ENCODE measurements around the gene HCRTR2.
"Not testable (repeated sequence)": the region's sequence is repeated elsewhere in the genome, so short reads cannot be mapped to it uniquely, and the experiment has no call there.

HCRTR2 gene

DNA sequence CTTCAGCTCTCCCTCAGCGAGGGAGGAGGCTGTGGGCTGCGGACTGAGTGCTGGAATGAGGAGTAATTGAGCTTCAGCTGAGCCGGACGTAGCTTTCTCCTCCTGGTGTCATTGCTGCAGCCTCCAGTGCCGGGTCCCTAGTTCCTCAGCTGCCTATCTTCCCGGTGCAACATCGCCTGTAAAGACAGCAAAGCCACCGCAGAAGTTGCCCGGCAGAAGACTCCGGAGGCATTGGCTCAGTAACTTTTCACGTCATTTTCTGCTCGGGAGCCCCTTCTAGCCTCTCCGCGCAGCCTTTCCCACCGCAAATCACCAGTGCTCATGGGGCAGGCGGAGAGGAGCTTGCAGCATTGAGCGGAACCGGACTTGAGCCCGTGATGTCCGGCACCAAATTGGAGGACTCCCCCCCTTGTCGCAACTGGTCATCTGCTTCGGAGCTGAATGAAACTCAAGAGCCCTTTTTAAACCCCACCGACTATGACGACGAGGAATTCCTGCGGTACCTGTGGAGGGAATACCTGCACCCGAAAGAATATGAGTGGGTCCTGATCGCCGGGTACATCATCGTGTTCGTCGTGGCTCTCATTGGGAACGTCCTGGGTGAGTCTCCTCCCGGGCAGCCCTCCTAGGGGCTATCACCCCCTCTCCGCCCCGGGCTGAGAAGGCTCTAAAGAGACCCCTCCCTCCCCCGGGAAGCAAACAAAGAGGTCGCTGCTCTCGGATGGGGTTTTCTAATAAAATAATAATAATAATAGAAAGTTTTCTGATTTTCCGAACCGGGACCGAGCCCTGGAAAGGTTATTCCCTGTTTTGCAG is at the start of gene HCRTR2:
Gene HCRTR2 (plus strand): TSS at position 305 of the 816 bp plus-strand sequence. CDS start 73 bp downstream, at position 378.
- no peak for DNase-seq

DNA sequence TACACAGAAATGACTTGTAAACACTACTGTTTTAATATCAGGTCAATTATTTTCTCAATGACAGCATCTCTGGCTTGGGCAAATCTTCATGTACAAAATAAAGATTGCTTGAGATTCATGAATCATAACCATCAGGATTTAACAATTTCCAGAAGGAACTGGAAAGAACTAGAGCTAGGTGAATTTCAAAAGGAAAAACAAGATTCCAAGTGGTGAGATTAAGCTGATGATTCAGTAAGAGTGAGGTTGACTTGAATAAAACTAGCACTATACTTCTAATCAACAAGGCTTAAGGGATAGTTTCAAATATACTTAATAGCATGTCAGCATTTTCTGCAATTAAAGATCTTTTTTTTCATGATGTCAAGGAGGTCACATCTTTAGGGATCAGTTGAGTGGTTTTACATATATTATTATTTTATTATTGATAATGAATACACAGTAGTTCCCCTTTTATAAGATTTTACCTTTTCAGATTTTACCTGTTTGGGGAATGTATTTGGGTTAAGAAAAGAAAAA is 43.5 kb upstream of the HCRTR2 start:
- no peak for DNase-seq

DNA sequence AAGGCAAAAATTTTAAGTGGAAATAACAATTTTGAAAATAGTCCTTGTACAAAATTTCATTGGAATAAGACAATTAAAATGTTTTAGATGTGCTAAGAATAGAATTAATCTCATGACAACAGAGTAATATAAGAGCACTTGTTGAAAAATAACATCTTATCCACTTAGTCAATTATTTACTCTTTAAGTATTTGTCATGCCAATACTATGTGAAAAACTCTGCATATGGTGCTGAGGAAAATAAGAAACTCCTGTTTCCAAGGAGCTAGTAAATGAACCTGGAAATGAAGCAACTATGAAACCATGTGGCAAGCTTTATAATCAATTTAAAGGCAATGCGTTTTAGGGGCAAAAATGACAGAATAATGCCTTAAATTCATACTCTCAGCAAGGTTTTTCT is 42.7 kb upstream of the HCRTR2 start:
- no peak for DNase-seq

DNA sequence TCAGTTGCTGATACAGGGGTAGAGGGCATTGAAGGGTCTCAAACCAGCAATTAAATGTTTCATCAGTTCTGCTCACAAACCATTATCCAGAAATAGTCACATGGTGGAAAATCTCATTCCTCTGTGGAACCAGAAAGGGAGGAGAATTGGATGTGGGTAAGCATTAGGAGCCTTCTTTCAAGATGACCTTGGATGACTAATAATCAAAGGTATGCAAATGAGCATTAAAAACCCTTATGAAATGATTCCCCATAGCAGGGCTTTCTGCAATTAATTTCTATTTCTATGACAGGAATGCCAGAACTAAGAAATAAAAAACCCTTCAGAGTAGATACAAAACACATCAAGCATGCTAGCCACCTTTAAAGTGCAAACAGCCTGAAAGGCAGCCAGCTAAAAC is 37.4 kb upstream of the HCRTR2 start:
- no peak for DNase-seq

DNA sequence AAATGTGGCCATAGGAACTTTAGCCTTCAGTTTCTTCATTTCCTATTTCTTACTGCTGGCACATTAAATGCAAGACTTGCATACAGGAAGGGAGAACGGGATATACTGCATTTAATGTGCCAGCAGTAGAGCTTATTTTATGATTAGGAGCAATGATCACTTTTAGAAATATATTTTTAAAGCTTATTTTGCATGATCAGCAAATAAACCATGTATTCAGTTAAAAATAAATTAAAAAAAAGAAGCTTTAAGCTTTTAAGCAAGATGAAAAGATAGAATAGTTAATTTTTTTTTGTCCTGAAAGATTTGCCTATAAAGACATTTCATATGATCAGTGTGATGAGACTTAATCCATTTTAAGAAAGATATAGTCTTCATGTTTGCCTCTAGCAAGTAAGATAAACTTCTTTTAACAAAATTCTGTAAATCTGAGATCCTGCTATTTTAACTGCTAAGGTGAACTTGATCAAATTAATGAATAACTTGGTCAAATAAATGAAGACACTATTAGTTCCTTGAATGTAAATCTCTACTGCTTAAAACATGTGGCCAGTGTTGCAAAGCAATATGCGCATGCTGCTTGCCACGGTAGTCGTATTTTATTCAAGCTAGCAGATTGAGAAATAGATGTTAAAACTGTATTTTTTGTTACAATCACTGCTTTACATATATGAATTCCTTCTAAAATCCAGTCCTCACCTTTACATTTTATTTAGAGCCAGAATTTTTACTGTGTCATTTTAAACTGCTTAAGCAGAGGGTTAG is 36.2 kb upstream of the HCRTR2 start:
- no peak for DNase-seq

DNA sequence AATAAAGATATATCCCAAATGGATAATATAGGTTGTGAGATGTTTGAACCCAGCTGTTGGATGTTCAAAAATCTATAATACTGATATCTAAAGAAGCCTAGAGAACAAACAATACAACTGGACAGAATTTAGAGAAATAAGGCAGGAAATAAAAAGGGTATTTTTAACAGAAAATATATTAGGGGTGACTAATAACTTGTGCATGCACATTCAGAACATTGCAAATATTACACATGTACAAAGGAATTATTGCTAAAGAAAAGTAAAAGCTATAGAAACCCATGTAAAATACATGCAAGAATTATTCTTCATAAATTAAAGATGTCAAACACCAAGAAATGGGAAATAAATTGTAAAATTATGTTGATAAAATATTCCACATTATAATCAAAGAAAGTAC is 32.7 kb upstream of the HCRTR2 start:
- no peak for DNase-seq

DNA sequence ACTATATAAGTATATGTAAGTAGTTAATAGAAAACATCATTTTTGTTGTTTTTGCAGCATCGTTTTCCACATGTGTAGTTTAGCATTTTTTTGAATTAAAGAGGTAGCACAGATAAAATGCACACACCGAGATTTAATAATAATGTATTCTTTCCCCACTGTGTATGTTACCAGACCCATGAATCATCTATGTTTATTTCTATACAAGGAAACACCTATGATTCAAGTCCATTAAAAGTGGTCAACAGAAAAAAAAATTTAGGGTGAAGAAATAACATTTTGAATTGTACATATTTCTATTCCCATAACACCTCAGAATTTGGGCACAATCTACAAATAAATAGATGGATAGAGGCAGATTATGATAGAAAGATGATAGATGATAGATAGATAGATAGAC is 31.7 kb upstream of the HCRTR2 start:
- DNase-seq = no peak

DNA sequence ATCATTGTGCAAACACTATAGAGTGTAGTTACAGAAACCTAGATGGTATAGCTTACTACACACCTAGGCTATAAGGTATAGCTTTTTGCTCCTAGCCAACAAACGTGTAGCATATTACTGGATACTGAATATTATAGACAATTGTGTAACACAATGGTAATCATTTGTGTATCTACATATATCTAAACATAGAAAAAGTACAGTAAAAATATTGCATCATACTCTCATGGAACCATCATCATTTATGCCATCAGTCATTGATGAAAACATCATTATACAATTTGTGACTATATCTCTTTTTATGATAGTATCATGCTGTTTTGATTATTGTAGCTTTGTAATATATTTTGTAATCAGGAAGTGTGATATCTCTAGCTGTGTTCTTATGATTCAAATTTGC is 21.0 kb upstream of the HCRTR2 start:
- no peak for DNase-seq

DNA sequence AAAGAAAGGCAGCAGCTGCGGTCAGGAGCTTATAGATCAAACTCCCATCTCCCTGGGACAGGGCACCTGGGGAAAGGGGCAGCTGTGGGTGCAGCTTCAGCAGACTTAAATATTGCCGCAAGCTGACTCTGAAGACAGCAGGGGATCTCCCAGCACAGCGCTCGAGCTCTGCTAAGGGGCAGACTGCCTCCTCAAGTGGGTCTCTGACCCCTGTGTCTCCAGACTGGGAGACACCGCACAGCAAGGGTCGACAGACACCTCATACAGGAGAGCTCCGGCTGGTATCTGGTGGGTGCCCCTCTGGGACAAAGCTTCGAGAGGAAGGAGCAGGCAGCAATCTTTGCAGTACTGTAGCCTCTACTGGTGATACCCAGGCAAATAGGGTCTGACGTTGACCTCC is 15.5 kb upstream of the HCRTR2 start:
- not testable (repeated sequence) for DNase-seq

DNA sequence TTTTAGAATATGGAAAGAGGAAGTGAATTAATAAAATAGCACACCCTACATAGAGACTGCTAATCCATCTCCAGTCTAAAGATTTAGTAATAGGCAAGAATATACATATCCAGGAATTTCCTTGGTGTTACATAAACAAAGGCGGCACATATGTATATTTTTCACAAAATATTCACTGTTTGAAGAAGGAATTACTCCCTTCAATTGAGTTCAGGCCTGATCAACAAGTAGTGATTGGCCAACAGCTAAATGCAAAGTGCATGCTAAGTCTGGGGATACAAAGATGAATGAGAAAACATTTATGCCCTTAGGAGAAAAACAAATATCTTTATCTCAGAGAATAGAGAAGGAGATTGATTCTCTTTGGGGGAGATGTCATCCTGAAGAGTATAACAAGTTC is 6.5 kb upstream of the HCRTR2 start:
- no peak for DNase-seq

DNA sequence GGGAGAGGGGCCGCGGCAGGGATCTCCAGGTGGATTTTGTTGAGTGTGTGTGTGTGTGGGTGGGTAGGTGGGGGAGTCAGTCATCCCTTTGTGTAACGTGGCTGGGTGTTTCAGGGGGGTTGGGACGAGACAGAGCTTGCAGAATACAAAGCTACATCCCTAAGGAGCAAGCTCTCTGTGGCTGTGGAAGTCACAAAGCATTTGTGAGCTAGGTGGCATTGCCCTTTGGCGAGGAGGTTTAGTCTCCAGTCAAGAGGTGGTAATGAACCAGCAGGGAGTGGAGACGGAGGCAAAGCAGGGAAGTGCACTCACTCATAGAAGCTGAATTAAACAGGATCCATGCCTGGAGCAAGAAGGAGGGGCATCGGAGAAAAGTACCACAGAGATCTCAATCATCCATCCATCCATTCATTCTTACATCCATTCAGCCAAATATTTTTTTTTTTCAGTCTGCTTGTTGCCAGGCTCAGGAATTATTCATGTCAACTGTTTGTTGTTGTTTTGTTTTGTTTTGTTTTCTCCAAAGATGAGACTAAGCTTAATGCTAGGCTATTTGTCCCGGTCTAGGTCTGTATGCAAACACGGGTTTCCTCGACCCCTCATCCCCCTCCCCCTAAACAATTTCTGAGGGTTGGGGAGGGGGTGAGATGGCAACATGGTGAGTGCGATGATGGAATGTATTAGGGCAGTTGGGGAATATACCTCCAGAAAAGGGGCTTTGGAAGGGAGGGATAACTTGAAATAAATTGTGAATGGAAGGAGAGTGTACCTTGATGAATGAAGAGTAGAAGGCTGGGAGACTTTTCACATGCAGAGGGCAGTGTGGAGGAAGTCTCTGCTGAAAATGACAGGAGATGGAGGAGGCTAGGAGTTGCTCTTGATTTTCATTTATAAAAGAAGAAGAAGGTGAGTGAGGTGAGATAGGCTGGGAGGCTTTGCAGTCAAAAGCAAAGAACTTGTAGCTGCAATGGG is 1.0 kb downstream of the HCRTR2 start:
- no peak for DNase-seq

DNA sequence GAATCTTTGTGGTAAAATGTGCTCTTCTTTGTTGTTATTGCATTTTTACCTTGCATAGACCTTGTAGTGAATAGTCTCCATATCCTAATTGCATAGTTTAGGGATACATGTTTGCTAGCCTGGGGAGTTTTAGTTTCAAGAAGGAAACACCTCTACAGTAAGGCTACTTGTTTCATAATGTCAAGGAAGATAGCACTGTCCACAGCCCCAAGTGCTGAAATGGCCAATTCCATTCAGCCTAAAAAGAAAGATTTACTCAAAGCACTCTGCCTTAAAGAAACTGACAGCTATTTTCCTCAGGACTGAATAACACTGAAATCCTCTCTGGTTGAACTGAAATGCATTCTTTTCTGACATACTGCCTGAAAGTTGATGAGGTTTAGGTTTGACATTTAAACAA is 2.6 kb downstream of the HCRTR2 start:
- DNase-seq = no peak

DNA sequence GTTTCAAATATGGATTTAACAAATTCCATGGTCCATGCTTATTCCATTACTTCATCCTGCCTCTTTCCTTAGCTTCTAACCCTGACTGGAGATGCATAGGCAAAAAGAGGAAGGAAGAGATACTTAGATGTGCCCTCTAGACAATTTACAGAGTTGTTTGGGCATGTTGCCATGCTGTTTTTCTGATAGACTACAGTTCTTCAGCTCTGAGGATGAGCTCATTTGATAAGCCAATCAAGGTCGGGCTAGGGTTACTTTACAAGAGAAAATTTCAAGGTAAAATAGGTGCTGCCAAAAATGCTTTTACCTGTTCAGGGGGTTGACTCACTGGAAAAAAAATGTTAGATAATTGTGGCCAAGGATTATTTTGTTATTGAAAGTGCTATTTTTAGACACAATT is 5.9 kb downstream of the HCRTR2 start:
- no peak for DNase-seq

DNA sequence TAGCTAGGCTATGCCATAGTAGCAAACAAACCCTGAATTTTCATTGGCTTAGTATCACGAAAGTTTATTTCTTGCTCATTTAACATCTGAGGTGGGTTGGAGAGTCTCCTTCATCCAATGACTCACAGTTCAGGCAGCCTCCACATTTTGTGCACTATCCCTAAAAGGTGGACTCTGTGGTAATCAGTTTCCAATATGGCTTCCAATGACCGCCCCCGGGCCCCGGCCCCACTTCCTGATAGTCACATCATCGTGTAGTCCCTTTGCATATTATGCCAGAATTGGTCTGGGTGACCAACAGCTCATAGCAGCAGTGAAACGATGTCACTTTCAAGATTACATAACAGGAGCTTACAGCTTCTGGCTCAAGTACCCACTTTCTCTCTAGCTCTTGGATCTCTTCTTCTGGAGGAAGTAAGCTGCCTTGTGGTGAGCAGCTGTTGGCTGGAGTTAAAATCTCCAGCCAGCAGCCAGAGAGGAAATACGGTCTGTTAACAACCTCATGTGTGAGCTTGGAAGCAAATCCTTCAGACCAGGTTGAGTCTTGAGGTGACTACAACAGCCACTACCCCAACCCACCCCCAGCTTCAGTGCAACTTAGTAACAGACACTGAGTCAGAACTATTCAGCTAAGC is 7.8 kb downstream of the HCRTR2 start:
- DNase-seq = no peak

DNA sequence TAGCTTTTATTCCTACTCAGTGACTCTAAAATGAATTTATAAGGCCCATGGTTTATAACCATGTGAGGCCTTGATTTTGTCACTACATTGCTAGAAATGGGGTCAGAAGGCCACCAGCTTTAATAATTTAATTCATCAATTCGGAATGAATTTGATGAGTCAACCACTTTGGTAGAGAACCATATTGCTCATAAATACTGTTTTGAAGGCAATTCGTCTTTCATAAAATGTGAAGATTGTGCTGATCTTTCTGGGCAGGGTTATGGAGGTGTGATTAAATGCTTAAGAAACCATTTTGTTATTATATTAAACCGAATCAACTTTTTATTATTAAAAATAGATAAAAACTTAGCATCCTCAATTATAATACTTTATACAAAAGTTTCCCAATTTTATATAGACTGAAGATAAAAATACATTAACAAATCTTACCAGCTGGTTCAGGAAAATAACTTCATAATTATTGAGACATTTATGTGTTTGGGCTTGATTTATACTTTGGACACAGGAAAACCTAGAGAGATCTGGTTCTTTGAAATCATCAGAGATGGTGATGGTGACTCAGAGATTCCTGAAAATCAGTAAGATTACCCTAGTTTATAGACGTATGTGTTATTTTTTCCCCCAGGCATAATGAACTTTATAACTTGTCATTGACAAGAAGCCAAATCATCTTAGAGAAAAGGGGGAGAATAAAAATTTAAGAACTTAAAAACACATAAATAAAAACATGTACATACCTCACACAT is 10.6 kb downstream of the HCRTR2 start:
- DNase-seq = no peak

DNA sequence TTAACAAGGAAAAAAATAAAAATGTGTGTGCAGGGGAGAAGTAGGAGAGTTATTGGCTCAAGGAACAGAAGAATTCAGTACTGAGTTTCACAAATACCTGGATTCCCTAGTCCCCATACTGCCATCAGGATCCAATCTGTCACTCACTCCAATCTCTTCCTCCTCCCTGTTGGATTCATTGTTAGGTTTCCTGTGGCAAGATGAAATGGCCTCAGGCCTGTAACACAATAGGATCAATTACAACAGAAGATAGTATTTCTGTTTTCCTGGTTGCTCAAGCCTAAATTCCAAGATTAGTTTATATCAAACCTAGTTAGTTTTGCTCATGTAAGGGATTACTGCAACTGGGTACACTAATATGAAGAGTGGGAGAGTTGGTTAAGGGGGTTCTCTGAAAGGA is 24.4 kb downstream of the HCRTR2 start:
- DNase-seq = no peak

DNA sequence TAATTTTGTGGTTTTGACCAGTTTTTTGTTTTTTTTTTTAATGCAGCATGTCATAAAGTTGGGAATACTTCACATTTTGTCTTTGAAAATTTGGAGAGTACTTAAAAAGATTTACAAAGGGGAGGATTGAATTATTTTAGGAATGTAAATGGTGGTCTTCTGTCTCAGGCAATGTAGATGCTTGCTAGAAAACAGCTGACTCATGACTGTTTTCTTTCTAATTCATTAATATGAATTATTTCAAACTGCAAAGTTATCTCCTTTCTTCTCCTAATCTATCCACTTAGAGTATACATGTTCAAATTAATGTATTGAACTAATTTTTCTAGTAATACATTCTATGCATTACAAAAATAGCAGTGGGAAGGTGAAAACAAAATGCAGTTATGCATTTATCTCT is 24.9 kb downstream of the HCRTR2 start:
- no peak for DNase-seq

DNA sequence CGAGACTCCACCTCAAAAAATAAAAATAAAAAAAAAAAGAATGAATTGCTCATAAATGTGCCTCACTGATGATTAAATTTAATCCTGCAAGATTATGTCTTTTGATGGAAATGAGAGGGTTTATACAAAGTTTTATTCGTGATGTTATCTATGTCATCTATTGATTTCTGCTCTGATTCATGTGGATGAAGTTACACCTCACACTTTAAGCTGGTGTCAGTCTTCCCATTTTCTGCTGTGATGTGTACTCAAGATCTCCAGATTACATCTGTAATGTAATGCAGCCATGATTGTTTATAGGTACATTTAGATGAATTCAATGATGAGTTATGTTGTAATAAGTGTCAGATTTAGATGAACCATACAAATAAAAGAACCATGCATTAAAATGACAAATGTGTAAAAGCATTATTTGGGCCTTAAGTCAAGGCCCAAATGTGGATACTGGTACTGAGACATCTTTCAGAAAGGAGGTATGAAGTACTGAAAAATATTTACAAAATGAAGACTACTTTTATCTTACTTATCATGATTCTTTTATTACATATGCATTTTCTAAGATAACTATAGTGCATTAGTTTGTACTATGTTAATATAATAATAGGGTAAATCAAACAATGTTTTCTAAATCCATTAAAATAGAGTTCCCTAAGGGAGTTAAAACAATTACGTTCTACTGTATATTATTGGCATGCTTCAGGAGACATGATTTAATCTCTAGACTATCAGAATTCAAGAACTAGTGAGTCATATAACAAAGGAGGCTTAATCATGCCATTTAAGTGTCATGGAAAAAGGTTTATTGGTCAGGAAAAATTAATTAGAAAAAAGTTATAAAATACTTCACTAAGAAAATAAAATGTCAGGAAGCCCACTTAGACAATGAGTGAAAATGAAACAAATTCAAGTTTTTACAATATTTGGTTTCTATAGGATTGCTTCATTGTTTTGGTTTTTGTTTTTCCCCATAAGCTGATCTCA is 34.5 kb downstream of the HCRTR2 start:
- no peak for DNase-seq

DNA sequence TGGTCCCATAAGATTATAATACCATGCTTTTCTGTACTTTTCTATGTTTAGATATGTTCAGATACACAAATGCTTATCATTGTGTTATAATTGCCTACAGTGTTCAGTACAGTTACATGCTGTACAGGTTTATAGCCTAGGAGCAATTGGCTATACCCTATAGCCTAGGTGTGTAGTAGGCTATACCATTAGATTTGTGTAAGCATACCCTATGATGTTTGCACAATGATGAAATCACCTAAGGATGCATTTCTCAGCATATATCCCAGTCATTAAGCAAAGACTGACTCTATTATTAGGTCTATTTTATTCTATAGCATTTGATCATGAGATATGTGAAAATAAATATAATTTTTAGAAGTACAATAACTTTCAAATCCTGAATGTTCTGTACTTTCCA is 36.6 kb downstream of the HCRTR2 start:
- DNase-seq = no peak

DNA sequence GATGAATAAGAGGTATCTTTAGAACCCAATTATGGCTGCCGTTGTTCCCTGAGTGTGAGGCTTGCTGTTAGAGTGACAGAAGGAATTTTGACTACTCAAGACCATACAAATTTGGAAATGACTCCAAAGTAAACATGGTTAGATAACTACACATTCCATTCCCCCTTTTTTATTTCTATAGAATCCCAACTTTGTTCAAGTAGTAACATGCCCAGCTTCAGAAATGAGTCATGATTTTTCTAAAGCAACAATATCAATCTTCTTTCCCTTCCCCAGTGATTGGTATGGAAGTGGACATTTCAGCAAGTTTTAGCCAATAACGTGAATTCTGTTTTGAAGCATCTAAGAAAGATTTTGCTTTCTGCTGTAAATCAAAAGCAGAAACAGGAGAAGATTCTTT is 37.8 kb downstream of the HCRTR2 start:
- DNase-seq = no peak

Measured in SW 1271 (cell line).